Stimulated activated CD4-positive, alpha-beta T cell treated with anti-CD3 and anti-CD28 coated beads, Interleukin-4, amount 100 ng/mL, for 1 hour (primary cell): Measurements from ENCODE around the gene ACLY.
A peak's percentile ranks its signal among the peaks of the same experiment; 100 is the strongest.
"Not testable (repeated sequence)": the region's sequence is repeated elsewhere in the genome, so short reads cannot be mapped to it uniquely, and the experiment has no call there.

ENCODE experiments used
- DNase-seq: peaks from one replicate; pipeline ENCODE4 v3.0.0-alpha.2; 2020

ACLY gene

GRCh38 chr17:41939044-41939692, 20.4 kb upstream of the ACLY start:
- no peak for DNase-seq

- DNase-seq = no peak
Measured at GRCh38 chr17:41937970-41938954, 19.5 kb upstream of the ACLY start.

- DNase-seq = no peak
Measured at GRCh38 chr17:41935641-41936040, 16.9 kb upstream of the ACLY start.

- no peak for DNase-seq
Measured at GRCh38 chr17:41932816-41933389, 14.2 kb upstream of the ACLY start.

- DNase-seq = not testable (repeated sequence)
Measured at GRCh38 chr17:41931715-41932114, 13.0 kb upstream of the ACLY start.

- DNase-seq = not testable (repeated sequence)
Measured at GRCh38 chr17:41930833-41931156, 12.0 kb upstream of the ACLY start.

GRCh38 chr17:41930009-41930832, 11.5 kb upstream of the ACLY start, which contains the start of gene ODAD4:
TSS of gene ODAD4 (plus strand) at chr17:41930617. CDS start at chr17:41930724, 107 bp downstream.
- DNase-seq = peak; percentile 96

- no peak for DNase-seq
Measured at GRCh38 chr17:41928693-41929251, 10.0 kb upstream of the ACLY start.

GRCh38 chr17:41925991-41926590, 7.3 kb upstream of the ACLY start:
- DNase-seq = no peak

GRCh38 chr17:41920580-41920955, 1.8 kb upstream of the ACLY start:
- DNase-seq = no peak

- DNase-seq = no peak
Measured at GRCh38 chr17:41919840-41920579, 1.3 kb upstream of the ACLY start.

GRCh38 chr17:41919165-41919817, 540 bp upstream of the ACLY start:
- DNase-seq = no peak

- peak; percentile 49 for DNase-seq
Measured at GRCh38 chr17:41917679-41918313, 955 bp downstream of the ACLY start.

- DNase-seq = no peak
Measured at GRCh38 chr17:41917192-41917591, 1.6 kb downstream of the ACLY start.

GRCh38 chr17:41915566-41915965, 3.2 kb downstream of the ACLY start:
- DNase-seq = no peak

- DNase-seq = no peak
Measured at GRCh38 chr17:41915020-41915419, 3.7 kb downstream of the ACLY start.

GRCh38 chr17:41914358-41914766, 4.4 kb downstream of the ACLY start:
- DNase-seq = no peak

- DNase-seq = no peak
Measured at GRCh38 chr17:41913798-41914197, 5.0 kb downstream of the ACLY start.

- no peak for DNase-seq
Measured at GRCh38 chr17:41912925-41913324, 5.8 kb downstream of the ACLY start.

GRCh38 chr17:41910701-41911391, 7.9 kb downstream of the ACLY start:
- DNase-seq = no peak
